Measurements from ENCODE around the gene PEAK1. TPM values are rescaled to one million over a fixed set of nuclear protein-coding genes. Genes with fewer than 3 reads are reported as not detected.
"Not testable (repeated sequence)": the region's sequence is repeated elsewhere in the genome, so short reads cannot be mapped to it uniquely, and the experiment has no call there.

The PEAK1 gene
- total RNA-seq, 4 donors from 2014 or later = 14.5 to 31.1 (median 25.9) TPM

DNA sequence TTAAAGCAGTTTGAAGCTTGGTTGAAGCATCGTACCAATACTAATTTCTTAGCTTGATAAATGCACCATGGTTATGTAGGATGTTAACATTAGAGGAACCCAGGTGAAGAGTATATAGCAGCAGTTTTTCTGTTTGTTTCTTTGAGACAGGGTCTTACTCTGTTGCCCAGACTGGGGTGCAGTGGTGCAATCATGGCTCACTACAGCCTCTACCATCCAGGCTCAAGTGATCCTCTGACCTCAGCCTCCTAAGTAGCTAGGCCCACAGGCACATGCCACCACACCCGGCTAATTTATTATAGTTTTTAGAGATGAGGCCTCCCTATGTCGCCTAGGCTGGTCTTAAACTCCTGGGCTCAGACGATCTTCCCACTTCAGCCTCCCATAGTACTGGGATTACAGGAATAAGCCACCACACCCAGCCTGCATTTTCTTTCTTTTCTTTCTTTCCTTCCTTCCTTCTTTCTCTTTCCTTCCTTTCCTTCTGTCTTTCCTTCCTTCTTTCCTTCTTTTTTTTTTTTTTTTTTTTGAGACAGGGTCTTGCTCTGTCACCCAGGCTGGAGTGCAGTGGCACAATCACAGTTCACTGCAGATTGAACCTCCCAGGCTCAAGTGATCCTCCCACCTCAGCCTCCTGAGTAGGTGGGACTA is 6.1 kb downstream of the PEAK1 start:
- Histone ChIP-seq H3K36me3 (no peaks in the 10 kb centered on the region), H3K9me3 (no peaks in the 10 kb centered on the region), H3K27me3 (no peaks in the 10 kb centered on the region), H3K4me1 (peaks cover 41% of the 10 kb centered on the region), H3K4me3 (no peak overlapping the region), H3K27ac (no peak overlapping the region)
- TF ChIP-seq POLR2A (IDR thresholded peaks at IDR 0.05) = no peak
- TF ChIP-seq, protein P1, sequence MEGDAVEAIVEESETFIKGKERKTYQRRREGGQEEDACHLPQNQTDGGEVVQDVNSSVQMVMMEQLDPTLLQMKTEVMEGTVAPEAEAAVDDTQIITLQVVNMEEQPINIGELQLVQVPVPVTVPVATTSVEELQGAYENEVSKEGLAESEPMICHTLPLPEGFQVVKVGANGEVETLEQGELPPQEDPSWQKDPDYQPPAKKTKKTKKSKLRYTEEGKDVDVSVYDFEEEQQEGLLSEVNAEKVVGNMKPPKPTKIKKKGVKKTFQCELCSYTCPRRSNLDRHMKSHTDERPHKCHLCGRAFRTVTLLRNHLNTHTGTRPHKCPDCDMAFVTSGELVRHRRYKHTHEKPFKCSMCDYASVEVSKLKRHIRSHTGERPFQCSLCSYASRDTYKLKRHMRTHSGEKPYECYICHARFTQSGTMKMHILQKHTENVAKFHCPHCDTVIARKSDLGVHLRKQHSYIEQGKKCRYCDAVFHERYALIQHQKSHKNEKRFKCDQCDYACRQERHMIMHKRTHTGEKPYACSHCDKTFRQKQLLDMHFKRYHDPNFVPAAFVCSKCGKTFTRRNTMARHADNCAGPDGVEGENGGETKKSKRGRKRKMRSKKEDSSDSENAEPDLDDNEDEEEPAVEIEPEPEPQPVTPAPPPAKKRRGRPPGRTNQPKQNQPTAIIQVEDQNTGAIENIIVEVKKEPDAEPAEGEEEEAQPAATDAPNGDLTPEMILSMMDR (IDR thresholded peaks at IDR 0.05) = no peak
- TF ChIP-seq EP300 (IDR thresholded peaks at IDR 0.05) = no peak
- no peak for TF ChIP-seq POLR2AphosphoS5 (IDR thresholded peaks at IDR 0.05)
- DNase-seq (ENCODE audit: low spot score in 2 of 2) = no peak
- WGBS = 92% methylated on average over 4 of the region's 4 CpGs

GRCh38 chr15:77412972-77413698 is 6.8 kb downstream of the PEAK1 start:
- WGBS = 58% methylated on average over 2 of the region's 2 CpGs
- Histone ChIP-seq H3K9me3 (no peaks in the 10 kb centered on the region), H3K4me1 (peaks cover 34% of the 10 kb centered on the region), H3K27me3 (no peaks in the 10 kb centered on the region), H3K27ac (no peak overlapping the region), H3K36me3 (no peaks in the 10 kb centered on the region), H3K4me3 (no peak overlapping the region)
- DNase-seq (ENCODE audit: low spot score in 2 of 2) = no peak
- TF ChIP-seq POLR2A (IDR thresholded peaks at IDR 0.05) (no peak), EP300 (IDR thresholded peaks at IDR 0.05) (no peak)

- Histone ChIP-seq H3K27ac (no peak overlapping the region), H3K4me1 (peaks cover 21% of the 10 kb centered on the region), H3K27me3 (no peaks in the 10 kb centered on the region), H3K36me3 (no peaks in the 10 kb centered on the region), H3K4me3 (no peak overlapping the region), H3K9me3 (no peaks in the 10 kb centered on the region)
- 96% methylated on average over 3 of the region's 3 CpGs for WGBS
- DNase-seq (ENCODE audit: low spot score in 2 of 2) = no peak
- TF ChIP-seq, protein P1 (IDR thresholded peaks at IDR 0.05) = no peak
- TF ChIP-seq EP300 (IDR thresholded peaks at IDR 0.05) = no peak
- no peak for TF ChIP-seq POLR2A (IDR thresholded peaks at IDR 0.05)
- no peak for TF ChIP-seq POLR2AphosphoS5 (IDR thresholded peaks at IDR 0.05)
Measured at GRCh38 chr15:77411619-77411976, 8.3 kb downstream of the PEAK1 start.

DNA sequence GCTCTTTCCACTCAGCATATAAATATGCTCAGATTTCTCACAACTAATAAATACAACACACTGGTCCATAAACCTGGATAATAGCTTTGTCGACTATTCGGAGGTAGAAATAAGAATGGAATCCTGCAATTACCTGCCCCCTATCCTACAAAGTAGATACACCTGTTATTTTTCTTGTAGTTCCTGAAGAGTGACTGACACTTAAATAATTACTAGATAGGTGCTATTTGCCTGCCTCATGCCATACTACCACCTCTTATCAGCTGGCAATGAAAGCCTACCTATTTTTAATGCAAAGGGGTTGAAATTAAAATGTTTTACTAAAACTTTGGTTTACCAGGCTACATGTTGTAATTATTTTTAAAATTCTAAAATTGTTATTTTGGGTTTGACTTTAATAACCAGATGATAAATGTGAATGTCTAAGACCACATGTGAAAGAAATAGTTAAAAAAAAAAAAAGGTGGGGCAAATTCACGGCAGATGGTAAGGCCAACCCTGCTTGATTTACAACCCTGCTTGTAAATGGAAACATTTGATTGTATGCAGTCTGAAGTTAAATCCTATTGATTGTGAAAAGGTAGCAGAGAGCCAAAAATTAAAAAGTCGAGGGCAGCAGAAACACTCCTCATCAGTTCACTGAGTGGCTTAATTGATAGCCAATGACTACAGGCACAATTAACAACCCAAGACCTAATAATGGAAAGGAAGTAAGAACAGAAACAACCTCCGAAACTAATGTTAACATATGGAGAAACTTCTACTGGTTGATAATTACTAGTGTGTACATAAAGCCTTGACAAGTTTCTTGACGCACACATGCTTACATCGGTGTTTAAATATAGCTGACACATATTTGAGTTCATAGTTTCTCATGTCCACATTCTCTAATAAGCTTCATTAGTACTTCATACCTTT is 8.9 kb downstream of the PEAK1 start:
- no peak overlapping the region for H3K27ac ChIP-seq
- H3K36me3 ChIP-seq = no peaks in the 10 kb centered on the region
- H3K9me3 ChIP-seq = no peaks in the 10 kb centered on the region
- TF ChIP-seq EP300 (IDR thresholded peaks at IDR 0.05) (no peak), POLR2A (IDR thresholded peaks at IDR 0.05) (no peak), POLR2AphosphoS5 (IDR thresholded peaks at IDR 0.05) (no peak)
- TF ChIP-seq, protein P1 (IDR thresholded peaks at IDR 0.05) = no peak
- DNase-seq (ENCODE audit: low spot score in 2 of 2) = no peak
- H3K4me3 ChIP-seq = no peak overlapping the region
- H3K27me3 ChIP-seq = no peaks in the 10 kb centered on the region
- H3K4me1 ChIP-seq = peaks cover 20% of the 10 kb centered on the region
- WGBS = 77% methylated on average over 7 of the region's 7 CpGs

- H3K4me1 ChIP-seq = peaks cover 11% of the 10 kb centered on the region
- H3K36me3 ChIP-seq; H3K27me3 ChIP-seq; H3K4me3 ChIP-seq; DNase-seq (ENCODE audit: low spot score in 2 of 2); H3K27ac ChIP-seq; H3K9me3 ChIP-seq: not testable (repeated sequence)
- WGBS = 92% methylated on average over 7 of the region's 7 CpGs
Measured at GRCh38 chr15:77410157-77410500, 9.8 kb downstream of the PEAK1 start.

All from suprapubic skin (tissue), 4 donors.